Keratinocyte (primary cell): ENCODE measurements around the gene ADAMTSL3. TPM values are rescaled to one million over a fixed set of nuclear protein-coding genes. Genes with fewer than 3 reads are reported as not detected.

Experiments
- DNase-seq: peaks from one replicate; pipeline ENCODE4 v3.0.0-alpha.2; 2011; ENCODE audit warnings: low read depth, missing footprints, low spot score
- FAIRE-seq: peaks from 2 replicates; lab custom pipeline; 2011; peaks lifted over from hg19 to GRCh38; lab: Jason Lieb, UNC
- H2AFZ ChIP-seq: 2 replicates; pipeline ENCODE4 v1.6.0; 2012; ENCODE audit warnings: low read length, control low read depth, inconsistent platforms; ENCODE audit not compliant: control insufficient read depth
- H3K27ac ChIP-seq: 2 replicates; pipeline ENCODE4 v1.5.1; 2011; ENCODE audit warnings: low read length; ENCODE audit not compliant: control insufficient read depth, insufficient read depth
- H3K27me3 ChIP-seq: 3 replicates; pipeline ENCODE4 v1.6.0; 2011; ENCODE audit warnings: low read length; ENCODE audit not compliant: control insufficient read depth, insufficient read depth; ENCODE audit errors: extremely low read depth
- H3K36me3 ChIP-seq, 2 experiments: 2 replicates in 1 of 2; 3 replicates in 1 of 2; pipeline ENCODE4 v1.5.1; 2011; ENCODE audit warnings: low read length in 2 of 2, mild to moderate bottlenecking in 1 of 2; ENCODE audit not compliant: control insufficient read depth in 2 of 2, insufficient read depth in 2 of 2; ENCODE audit errors: extremely low read depth in 1 of 2
- H3K4me1 ChIP-seq: 3 replicates; pipeline ENCODE4 v1.5.1; 2011; ENCODE audit warnings: low read length; ENCODE audit not compliant: control insufficient read depth, insufficient read depth; ENCODE audit errors: extremely low read depth
- H3K4me2 ChIP-seq: 3 replicates; pipeline ENCODE4 v1.6.0; 2011; ENCODE audit warnings: low read depth, low read length; ENCODE audit not compliant: control insufficient read depth, insufficient read depth; ENCODE audit errors: extremely low read depth
- H3K4me3 ChIP-seq, 3 experiments: fragments of 200-600 bp in 1 of 3; sonication (generic) in 1 of 3; 2 replicates in 2 of 3; 3 replicates in 1 of 3; pipeline ENCODE4 v1.5.1; 2011 to 2016; ENCODE audit warnings: low read length in 3 of 3, mild to moderate bottlenecking in 3 of 3, control low read depth in 2 of 3, inconsistent platforms in 1 of 3, low read depth in 1 of 3, mixed read lengths in 1 of 3, mixed run types in 1 of 3, moderate library complexity in 1 of 3; ENCODE audit not compliant: control insufficient read depth in 2 of 3, insufficient read depth in 2 of 3; ENCODE audit errors: extremely low read depth in 1 of 3
- H3K79me2 ChIP-seq: 2 replicates; pipeline ENCODE4 v1.6.0; 2012; ENCODE audit warnings: low read length; ENCODE audit not compliant: control insufficient read depth, insufficient read depth
- H3K9ac ChIP-seq: 3 replicates; pipeline ENCODE4 v1.6.0; 2011; ENCODE audit warnings: low read length; ENCODE audit not compliant: control insufficient read depth, insufficient read depth; ENCODE audit errors: extremely low read depth
- H3K9me1 ChIP-seq: 3 replicates; pipeline ENCODE4 v1.6.0; 2011; ENCODE audit warnings: low read length; ENCODE audit not compliant: control insufficient read depth, insufficient read depth; ENCODE audit errors: extremely low read depth
- H3K9me3 ChIP-seq: 2 replicates; pipeline ENCODE4 v1.5.1; 2012; ENCODE audit warnings: low read depth, low read length; ENCODE audit not compliant: control insufficient read depth
- H4K20me1 ChIP-seq: 3 replicates; pipeline ENCODE4 v1.6.0; 2011; ENCODE audit warnings: low read length; ENCODE audit not compliant: control insufficient read depth, insufficient read depth; ENCODE audit errors: extremely low read depth
- EZH2 ChIP-seq: IDR thresholded peaks from one replicate; pipeline ENCODE4 v1.6.1; 2012; ENCODE audit warnings: inconsistent platforms, mild to moderate bottlenecking, low read length, moderate library complexity
- dilution Hi-C: fragments of 300-500 bp; cut with MboI; formaldehyde crosslinking; loops from one replicate; pipeline ENCODE4 v1.7.0; 2020; ENCODE audit warnings: low sequenced_read_pairs; ENCODE audit not compliant: extremely low pct_ligation_motif_present
- polyA plus RNA-seq, 5 experiments: library from polyadenylated mRNA; depleted of rRNA in 3 of 5; stranded (reverse) in 3 of 5; stranded (forward) in 1 of 5; unstranded in 1 of 5; fragments of >200 nt; gene quantifications; 1 replicate in 1 of 5; 2 replicates in 3 of 5; 3 replicates in 1 of 5; pipeline versions ENCODE4 v1.2.1 to v1.2.3, GENCODE V29; 2011 to 2012; ENCODE audit warnings: missing spikeins in 2 of 5, low read depth in 1 of 5, low replicate concordance in 1 of 5
- TF ChIP-seq, protein P1 (sequence below), 3 experiments: IDR thresholded peaks in 1 of 3; conservative IDR thresholded peaks in 1 of 3; optimal IDR thresholded peaks in 1 of 3; 2 replicates in 2 of 3; 3 replicates in 1 of 3; pipeline versions ENCODE3 to v1.5.1; 2011; ENCODE audit warnings: low read length in 3 of 3, mild to moderate bottlenecking in 3 of 3, moderate library complexity in 2 of 3, control low read depth in 1 of 3, inconsistent platforms in 1 of 3; ENCODE audit not compliant: insufficient read depth in 2 of 3; ENCODE audit errors: extremely low read depth in 1 of 3

The ADAMTSL3 gene
- polyA plus RNA-seq, 1 donor (not counting 4 experiments of a cell fraction or from before 2014, with no cell fraction given), result 0.01 TPM

DNA sequence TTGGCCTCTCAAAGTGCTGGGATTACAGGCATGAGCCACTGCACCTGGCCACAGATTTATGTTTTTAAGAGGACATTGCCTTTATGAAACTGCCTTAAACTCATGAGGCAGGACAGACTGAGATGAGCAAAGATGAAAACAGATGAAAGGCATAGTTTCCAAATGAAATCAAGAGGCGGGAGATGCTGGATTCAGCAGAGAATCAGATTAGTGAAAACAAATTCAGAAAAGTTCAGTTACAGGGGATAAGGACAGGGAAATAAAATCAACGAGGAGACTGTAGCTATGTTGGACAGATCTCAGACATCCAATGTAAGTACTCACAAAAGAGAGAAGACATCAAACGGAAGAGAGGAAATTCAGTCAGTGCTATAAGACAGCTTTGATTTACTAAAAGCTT lies 68.1 kb downstream of the ADAMTSL3 start:
- DNase-seq, result no peak
- no peak overlapping the region for H3K4me3 ChIP-seq
- FAIRE-seq, result no peak
- H3K36me3 ChIP-seq, result no peaks in the 10 kb centered on the region
- H3K9me1 ChIP-seq, result no peaks in the 10 kb centered on the region
- no peaks in the 10 kb centered on the region for H3K4me1 ChIP-seq
- dilution Hi-C loops, result no loop called here
- no peak overlapping the region for H3K27ac ChIP-seq
- H3K4me2 ChIP-seq, result no peak overlapping the region
- H3K27me3 ChIP-seq, result no peaks in the 10 kb centered on the region
- H3K9me3 ChIP-seq, result no peaks in the 10 kb centered on the region
- no peaks in the 10 kb centered on the region for H4K20me1 ChIP-seq
- H3K79me2 ChIP-seq, result no peaks in the 10 kb centered on the region
- TF ChIP-seq, protein P1, sequence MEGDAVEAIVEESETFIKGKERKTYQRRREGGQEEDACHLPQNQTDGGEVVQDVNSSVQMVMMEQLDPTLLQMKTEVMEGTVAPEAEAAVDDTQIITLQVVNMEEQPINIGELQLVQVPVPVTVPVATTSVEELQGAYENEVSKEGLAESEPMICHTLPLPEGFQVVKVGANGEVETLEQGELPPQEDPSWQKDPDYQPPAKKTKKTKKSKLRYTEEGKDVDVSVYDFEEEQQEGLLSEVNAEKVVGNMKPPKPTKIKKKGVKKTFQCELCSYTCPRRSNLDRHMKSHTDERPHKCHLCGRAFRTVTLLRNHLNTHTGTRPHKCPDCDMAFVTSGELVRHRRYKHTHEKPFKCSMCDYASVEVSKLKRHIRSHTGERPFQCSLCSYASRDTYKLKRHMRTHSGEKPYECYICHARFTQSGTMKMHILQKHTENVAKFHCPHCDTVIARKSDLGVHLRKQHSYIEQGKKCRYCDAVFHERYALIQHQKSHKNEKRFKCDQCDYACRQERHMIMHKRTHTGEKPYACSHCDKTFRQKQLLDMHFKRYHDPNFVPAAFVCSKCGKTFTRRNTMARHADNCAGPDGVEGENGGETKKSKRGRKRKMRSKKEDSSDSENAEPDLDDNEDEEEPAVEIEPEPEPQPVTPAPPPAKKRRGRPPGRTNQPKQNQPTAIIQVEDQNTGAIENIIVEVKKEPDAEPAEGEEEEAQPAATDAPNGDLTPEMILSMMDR (optimal IDR thresholded peaks at IDR 0.05 in 1 of 3, IDR thresholded peaks at IDR 0.05 in 1 of 3, conservative IDR thresholded peaks at IDR 0.05 in 1 of 3; ENCODE audit: extremely low read depth in 1 of 3, insufficient read depth in 2 of 3, low read length in 3 of 3), result no peak
- no peak for TF ChIP-seq EZH2
- H2AFZ ChIP-seq, result no peak overlapping the region
- no peak overlapping the region for H3K9ac ChIP-seq

DNA sequence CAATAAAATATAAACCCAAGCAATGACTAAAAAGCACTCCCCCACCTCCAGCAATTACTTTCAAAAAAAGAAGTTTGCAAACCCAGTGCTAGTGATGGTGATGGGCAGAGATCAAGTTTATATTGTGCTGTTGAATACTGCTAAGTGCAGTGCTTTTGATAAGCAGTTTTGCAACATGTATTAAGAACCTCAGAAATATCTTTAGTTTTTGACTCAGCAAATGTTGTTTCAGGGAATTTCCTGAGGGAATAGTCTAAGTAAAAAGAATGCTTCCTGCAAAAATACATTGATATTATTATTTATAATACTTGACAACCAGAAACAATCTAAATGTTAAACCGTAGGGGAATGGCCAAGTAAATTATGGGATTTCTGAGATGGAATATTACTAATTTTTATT lies 69.3 kb downstream of the ADAMTSL3 start:
- Histone ChIP-seq H2AFZ (no peak overlapping the region), H3K4me1 (no peaks in the 10 kb centered on the region), H3K9me3 (no peaks in the 10 kb centered on the region), H3K4me2 (no peak overlapping the region), H3K79me2 (no peaks in the 10 kb centered on the region), H3K9ac (no peak overlapping the region), H3K36me3 (no peaks in the 10 kb centered on the region), H3K27me3 (no peaks in the 10 kb centered on the region), H3K9me1 (no peaks in the 10 kb centered on the region), H3K4me3 (no peak overlapping the region), H4K20me1 (no peaks in the 10 kb centered on the region), H3K27ac (no peak overlapping the region)
- no peak for FAIRE-seq
- dilution Hi-C loops, result no loop called here
- TF ChIP-seq, protein P1 (optimal IDR thresholded peaks at IDR 0.05 in 1 of 3, IDR thresholded peaks at IDR 0.05 in 1 of 3, conservative IDR thresholded peaks at IDR 0.05 in 1 of 3; ENCODE audit: extremely low read depth in 1 of 3, insufficient read depth in 2 of 3, low read length in 3 of 3), result no peak
- TF ChIP-seq EZH2, result no peak
- DNase-seq, result no peak
